Frontal cortex (tissue), 4 donors: ENCODE results near the gene OR2C3. TPM values are rescaled to one million over a fixed set of nuclear protein-coding genes. Genes with fewer than 3 reads are reported as not detected.
"Not testable (repeated sequence)": the region's sequence is repeated elsewhere in the genome, so short reads cannot be mapped to it uniquely, and the experiment has no call there.

Experiments used
- DNase-seq, 2 donors: peaks; one replicate each; pipeline ENCODE4 v3.0.0; 2012; ENCODE audit warnings: low spot score in 2 of 2
- FAIRE-seq: peaks from 2 replicates; lab custom pipeline; 2012; peaks lifted over from hg19 to GRCh38; lab: Jason Lieb, UNC
- total RNA-seq: library from RNA; depleted of rRNA; stranded (reverse); fragments of >200 nt; gene quantifications from one replicate; pipeline ENCODE4 v1.2.3, GENCODE V29; 2014
- donor health status: control.
- donor health status: control.
- donor health status: control.

OR2C3 gene
- total RNA-seq, 1 donor from 2014 or later, result not detected

DNA sequence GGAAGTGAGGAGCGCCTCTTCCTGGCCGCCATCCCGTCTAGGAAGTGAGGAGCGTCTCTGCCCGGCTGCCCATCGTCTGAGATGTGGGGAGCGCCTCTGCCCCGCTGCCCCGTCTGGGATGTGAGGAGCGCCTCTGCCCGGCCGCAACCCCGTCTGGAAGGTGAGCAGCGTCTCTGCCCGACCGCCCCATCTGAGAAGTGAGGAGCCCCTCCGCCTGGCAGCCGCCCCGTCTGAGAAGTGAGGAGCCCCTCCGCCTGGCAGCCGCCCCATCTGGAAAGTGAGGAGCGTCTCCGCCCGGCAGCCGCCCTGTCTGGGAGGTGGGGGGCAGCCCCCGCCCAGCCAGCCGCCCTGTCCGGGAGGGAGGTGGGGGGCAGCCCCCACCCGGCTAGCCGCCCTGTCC lies 14.4 kb downstream of the OR2C3 start:
- FAIRE-seq, DNase-seq: not testable (repeated sequence)

DNA sequence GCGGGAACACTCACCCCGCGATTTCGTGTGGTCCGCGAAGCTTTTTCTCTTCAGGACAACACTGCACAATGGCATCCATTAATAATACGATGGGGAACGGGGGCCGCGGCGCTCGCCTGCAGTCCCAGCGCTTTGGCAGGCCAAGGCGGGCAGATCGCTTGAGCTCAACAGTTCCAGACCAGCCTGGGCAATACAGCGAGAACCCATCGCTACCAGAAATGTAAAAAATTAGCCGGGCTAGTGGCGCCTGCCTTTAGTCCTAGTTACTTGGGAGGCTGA lies 17.7 kb downstream of the OR2C3 start:
- FAIRE-seq, result no peak

DNA sequence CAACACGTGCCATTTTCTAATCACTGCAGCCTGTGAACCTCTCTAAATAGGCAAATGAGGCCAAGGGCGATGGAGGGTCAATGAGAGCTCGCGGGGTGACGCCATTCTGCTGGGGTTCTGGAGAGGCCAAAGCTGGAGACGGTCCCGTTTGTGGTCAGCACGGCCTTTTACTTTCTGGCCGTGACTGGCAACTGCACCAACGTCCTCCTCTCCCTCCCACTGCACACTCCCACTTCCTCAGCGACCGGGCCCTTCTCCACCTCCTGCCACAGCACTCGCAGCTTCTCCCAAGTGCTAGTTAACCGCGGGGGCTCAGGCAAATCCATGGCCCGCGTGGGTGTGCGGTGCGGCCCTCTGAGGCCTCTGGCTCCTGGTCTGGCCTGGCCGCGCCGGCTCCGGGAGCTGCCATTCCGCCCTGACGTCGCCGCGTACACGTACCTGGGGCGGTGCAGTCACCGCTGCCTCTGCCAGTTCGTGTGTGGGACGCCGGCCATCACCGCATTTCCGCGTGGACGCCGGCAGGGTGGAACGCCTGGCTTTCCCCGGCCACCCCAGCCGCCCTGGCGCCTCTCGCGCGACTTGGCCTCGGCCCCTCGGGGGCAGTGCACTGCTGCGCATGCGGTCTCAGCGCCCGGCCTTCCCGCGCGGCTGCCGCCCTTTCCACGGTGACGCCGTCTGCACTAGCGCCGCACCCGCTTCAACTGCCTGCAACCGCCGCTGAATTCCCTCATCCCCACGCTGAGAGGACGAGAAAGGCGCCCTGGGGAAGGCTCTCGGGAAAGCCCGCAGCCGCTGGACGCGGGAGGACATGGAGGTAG lies 18.2 kb downstream of the OR2C3 start:
- FAIRE-seq (no peak), DNase-seq (no peak)

More for the DNA sequence above, 17.7 kb downstream of the OR2C3 start:
- no peak for DNase-seq

DNA sequence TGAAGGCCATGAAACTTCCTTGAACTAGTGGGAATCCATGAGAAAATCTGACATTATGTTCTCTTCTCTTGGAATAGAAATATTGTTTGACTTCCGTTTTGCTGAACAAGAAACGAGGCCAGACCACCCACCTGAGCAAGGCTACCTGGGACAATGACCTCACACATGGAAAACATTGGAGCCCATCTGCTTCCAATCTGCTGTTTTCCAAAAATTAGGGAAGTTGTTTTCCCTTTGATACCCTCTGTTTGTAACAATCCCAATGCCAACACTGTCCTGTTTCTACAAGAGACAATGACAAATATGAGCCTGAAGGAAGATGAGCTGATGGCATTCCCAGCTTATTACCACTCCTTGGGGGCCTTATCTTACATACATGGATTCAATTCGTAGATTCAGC lies 29.4 kb downstream of the OR2C3 start:
- no peak for DNase-seq
- FAIRE-seq, result no peak

DNA sequence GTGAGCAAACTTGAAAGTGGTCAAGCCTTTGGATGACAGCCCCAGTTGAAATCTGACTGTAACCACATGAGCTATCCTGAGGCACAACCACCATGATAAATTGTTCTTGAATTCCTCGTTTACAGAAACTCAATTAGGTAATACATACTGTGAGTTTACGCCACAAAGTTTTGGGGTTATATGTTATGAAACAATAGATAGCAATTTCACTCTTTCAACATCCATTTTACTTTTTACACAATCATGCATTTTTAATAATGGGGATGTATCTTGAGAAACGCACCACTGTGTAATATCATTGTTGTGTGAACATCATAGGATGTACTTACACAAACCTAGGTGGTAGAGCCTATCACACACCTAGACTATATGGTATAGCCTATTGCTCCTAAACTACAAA lies 35.4 kb downstream of the OR2C3 start:
- DNase-seq, result no peak
- FAIRE-seq, result no peak

DNA sequence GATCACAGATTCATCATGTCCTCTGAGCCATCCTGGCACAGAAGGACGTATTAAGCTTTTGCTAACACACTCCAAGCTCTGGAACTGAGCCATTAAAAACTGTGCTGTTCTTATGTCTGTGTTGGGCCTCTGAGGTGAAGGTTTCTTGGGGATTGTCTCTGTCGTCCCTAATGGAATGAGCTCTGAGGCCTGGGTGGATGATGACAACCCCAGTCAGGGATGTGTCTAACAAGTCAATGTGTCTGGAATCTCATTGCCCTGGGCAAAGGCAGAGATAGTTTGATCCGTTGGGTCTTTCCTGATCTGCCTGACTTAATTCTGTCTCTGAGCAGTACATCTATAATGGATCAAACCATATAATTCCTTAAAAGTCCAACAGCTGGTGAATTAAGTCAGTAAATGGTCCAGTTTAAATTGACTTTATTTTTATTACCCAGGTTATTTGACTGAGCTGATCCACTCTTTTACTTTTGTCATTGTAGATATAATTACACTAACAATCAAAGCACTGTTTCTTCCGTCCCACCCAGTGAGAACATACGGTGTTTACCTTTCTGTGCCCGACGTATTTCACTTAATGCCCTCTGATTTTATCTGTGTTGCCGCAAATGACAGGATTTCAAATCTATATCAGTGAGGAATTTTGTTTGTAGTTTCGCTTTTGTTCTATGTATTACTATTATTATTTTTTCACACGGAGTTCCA lies 39.5 kb downstream of the OR2C3 start:
- FAIRE-seq (no peak), DNase-seq (no peak)

DNA sequence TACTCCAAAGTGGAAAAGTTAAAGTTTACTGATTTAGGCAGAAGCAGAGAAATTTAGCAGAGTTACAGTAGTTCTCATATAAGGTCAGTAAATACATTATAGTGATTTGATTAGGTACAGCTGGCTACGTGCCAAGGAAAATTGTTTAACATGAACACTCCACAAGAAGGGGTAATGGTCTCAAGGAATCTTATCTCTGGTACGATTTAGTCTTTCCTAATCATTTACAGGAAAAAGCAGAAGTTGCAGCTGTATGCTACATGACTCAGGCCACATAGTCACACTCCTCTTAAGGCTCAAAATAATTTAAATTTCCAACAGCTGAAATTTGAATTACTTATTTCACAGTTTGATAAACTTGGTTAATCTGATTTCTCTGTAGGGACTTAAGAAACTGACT lies 41.5 kb downstream of the OR2C3 start:
- DNase-seq (no peak), FAIRE-seq (no peak)

DNA sequence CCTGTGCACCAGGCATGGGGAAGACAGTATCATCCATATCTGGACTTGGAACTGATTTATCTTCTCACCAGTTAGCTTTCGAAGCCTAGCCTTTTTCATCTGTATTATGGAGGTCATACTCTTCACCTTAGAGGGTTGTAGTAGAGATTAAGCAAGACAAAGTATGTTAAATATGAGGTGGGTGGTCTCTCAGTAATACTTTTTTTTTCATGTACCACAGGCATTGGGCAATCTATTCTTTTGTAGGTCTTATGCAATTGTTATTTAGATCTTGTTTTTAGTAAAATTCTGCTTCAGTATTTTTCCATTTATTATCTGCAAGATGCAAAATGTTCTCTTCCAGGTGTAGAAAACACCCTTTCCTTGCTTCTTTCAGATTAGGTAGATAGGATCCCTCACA lies 43.1 kb downstream of the OR2C3 start:
- FAIRE-seq (no peak), DNase-seq (no peak)

DNA sequence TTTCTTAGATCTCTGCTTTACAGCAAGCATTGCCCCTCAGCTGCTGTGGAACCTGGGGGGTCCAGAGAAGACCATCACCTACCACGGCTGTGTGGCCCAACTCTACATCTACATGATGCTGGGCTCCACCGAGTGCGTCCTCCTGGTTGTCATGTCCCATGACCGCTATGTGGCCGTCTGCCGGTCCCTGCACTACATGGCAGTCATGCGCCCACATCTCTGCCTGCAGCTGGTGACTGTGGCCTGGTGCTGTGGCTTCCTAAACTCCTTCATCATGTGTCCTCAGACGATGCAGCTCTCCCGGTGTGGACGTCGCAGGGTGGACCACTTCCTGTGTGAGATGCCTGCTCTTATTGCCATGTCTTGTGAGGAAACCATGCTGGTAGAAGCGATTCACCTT lies 44.9 kb downstream of the OR2C3 start:
- DNase-seq (no peak), FAIRE-seq (no peak)

DNA sequence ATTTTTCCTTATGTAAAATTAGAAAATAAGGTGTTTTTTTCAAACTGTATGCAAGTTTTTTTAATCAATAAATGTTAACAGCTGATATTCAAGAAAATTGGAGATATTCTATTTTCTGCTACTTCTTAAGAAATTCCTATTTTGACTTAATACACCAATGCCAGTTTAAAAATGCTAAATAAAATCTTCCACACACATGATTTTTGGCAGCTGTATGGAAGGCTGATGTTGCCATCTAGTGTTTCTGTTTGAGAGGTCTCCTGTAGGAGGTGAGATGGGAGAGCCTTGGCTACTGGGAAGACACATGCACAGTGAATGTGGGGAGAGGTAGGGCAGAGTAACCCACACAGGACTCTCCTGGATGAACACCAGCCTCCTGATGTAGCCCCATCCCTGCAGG lies 49.2 kb downstream of the OR2C3 start:
- FAIRE-seq, result no peak
- peak; percentile 12 to 56 for DNase-seq

DNA sequence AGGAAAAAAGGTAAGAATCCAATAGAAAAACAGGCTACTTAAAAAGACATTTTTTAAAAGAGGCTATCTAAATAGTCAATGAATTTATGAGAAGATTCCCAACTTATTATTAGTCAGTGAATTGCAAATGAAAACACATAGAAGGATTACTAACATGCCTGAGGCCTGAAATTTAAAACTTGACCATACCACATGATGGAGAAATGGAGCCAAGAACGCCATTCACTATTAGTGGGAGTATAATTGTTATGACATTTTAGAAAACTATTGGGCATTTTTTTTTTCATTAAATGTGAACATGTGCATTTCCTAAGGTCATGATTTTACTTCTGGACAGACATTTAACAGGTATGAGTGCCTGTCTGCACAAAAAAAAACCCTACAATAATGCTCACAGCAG lies 53.5 kb downstream of the OR2C3 start:
- DNase-seq, result no peak
- FAIRE-seq, result no peak

DNA sequence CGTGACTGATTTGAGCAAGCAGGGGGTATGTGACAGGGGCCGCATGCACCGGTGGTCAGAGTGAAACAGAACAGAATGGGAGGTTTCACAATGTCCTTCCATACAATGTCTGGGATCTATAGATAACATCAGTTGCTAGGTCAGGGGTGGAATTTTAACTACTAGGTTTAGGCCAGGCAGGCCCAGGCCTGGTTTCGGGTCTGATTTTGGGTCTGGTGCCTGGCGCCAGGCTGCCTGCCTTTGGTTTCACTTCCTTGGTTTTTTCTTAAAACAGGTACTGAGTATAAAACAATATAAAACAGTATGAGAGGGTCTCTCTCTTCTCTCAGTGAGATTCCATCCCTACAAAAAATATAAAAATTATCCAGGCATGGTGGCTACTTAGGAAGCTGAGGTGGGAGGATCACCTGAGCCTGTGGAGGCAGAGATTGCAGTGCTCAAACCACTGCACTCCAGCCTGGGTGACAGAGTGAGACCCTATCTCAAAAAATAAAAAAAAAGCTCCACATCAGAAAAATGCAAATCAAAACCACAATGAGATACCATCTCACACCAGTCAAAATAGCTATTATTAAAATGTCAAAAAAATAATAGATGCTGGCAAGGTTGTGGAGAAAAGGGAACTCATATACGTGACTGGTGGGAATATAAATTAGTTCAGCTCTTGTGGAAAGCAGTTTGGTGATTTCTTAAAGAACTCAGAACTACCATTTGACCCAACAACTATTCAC lies 59.7 kb downstream of the OR2C3 start:
- DNase-seq, result not testable (repeated sequence)

DNA sequence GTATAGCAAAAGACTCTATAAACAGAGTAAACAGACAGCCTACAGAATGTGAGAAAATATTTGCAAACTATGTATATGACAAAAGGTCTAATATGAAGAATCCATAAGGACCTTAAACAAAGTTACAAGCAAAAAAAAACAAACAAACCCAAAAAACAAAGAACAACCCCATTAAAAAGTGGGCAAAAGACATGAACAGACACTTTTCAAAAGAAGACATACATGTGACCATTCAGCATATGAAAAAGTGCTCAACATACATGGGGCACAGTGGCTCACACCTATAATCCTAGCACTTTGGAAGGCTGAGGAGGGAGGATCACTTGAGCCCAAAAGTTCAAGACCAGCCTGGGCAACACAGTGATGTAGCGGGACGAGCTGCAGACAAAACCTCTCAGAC lies 60.4 kb downstream of the OR2C3 start:
- FAIRE-seq (no peak), DNase-seq (no peak)

More for the DNA sequence above, 59.7 kb downstream of the OR2C3 start:
- not testable (repeated sequence) for FAIRE-seq

Other genes with a start within 250 kb of the OR2C3 start
- 13.9 TPM for gene ZNF496, start 204.6 kb downstream of the OR2C3 start, total RNA-seq
- 0.82 TPM for gene NLRP3, start 120.3 kb downstream of the OR2C3 start, total RNA-seq
- not detected for gene OR2B11, start 78.3 kb downstream of the OR2C3 start, total RNA-seq
- gene GCSAML, start 12.7 kb upstream of the OR2C3 start, total RNA-seq, result 0.41 TPM
- not detected for gene OR2G2, start 51.9 kb upstream of the OR2C3 start, total RNA-seq
- gene OR2G3, start 69.1 kb upstream of the OR2C3 start, total RNA-seq, result not detected
- gene OR13G1, start 143.3 kb upstream of the OR2C3 start, total RNA-seq, result not detected
- gene OR6F1, start 180.2 kb upstream of the OR2C3 start, total RNA-seq, result not detected
- not detected for gene OR14K1, start 202.2 kb upstream of the OR2C3 start, total RNA-seq
- gene OR14A2, start 211.7 kb upstream of the OR2C3 start, total RNA-seq, result not detected
- not detected for gene OR1C1, start 224.1 kb upstream of the OR2C3 start, total RNA-seq